ENCODE measurements around the gene EHD2.

DNA sequence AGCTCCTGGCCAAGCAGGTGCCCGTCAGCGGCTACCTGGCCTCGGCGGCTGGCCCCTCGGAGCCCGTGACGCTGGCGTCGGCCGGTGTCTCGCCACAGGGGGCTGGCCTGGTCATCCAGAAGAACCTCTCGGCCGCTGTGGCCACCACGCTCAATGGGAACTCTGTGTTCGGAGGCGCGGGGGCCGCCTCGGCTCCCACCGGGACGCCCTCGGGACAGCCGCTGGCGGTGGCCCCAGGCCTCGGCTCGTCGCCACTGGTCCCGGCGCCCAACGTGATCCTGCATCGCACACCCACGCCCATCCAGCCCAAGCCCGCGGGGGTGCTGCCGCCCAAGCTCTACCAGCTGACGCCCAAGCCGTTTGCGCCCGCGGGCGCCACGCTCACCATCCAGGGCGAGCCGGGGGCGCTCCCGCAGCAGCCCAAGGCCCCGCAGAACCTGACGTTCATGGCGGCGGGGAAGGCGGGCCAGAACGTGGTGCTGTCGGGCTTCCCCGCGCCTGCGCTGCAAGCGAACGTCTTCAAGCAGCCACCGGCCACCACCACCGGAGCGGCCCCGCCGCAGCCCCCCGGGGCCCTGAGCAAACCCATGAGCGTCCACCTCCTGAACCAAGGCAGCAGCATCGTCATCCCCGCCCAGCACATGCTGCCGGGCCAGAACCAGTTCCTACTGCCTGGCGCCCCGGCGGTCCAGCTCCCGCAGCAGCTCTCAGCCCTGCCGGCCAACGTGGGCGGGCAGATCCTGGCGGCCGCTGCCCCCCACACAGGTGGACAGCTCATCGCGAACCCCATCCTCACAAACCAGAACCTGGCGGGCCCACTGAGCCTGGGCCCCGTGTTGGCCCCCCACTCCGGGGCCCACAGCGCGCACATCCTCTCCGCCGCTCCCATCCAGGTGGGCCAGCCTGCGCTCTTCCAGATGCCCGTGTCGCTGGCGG is 33.0 kb upstream of the EHD2 start:
- TF ChIP-seq, protein P1, sequence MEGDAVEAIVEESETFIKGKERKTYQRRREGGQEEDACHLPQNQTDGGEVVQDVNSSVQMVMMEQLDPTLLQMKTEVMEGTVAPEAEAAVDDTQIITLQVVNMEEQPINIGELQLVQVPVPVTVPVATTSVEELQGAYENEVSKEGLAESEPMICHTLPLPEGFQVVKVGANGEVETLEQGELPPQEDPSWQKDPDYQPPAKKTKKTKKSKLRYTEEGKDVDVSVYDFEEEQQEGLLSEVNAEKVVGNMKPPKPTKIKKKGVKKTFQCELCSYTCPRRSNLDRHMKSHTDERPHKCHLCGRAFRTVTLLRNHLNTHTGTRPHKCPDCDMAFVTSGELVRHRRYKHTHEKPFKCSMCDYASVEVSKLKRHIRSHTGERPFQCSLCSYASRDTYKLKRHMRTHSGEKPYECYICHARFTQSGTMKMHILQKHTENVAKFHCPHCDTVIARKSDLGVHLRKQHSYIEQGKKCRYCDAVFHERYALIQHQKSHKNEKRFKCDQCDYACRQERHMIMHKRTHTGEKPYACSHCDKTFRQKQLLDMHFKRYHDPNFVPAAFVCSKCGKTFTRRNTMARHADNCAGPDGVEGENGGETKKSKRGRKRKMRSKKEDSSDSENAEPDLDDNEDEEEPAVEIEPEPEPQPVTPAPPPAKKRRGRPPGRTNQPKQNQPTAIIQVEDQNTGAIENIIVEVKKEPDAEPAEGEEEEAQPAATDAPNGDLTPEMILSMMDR (conservative IDR thresholded peaks at IDR 0.05; ENCODE audit: low read depth, low read length) = no peak
- no peak for TF ChIP-seq EZH2 (IDR thresholded peaks at IDR 0.05; ENCODE audit: borderline replicate concordance, low read depth, low read length, poor library complexity, severe bottlenecking)

All from A673 (cell line).